Memory B cell (primary cell): Measurements from ENCODE around the gene AAMDC.
"Not testable (repeated sequence)": the region's sequence is repeated elsewhere in the genome, so short reads cannot be mapped to it uniquely, and the experiment has no call there.

Source experiments
- ATAC-seq: fragments of 150-1000 bp; cut with Tn5 transposase; 2 replicates; pipeline ENCODE4 v1.10.0; 2021; ENCODE audit warnings: low read depth, mild to moderate bottlenecking, moderate library complexity
- DNase-seq, 2 donors: peaks; one replicate each; pipeline ENCODE4 v3.0.0; 2022; ENCODE audit warnings: low spot score in 2 of 2
- H3K27ac Mint-ChIP-seq: one replicate; pipeline ENCODE4 v1.8.0; 2022; ENCODE audit warnings: mild to moderate bottlenecking, moderate library complexity, mixed read lengths
- H3K27me3 Mint-ChIP-seq: one replicate; pipeline ENCODE4 v1.8.0; 2022; ENCODE audit warnings: mixed read lengths
- H3K36me3 Mint-ChIP-seq: one replicate; pipeline ENCODE4 v1.8.0; 2022; ENCODE audit warnings: mild to moderate bottlenecking, mixed read lengths
- H3K4me1 Mint-ChIP-seq: one replicate; pipeline ENCODE4 v1.8.0; 2022; ENCODE audit warnings: mixed read lengths
- H3K4me3 Mint-ChIP-seq: one replicate; pipeline ENCODE4 v1.8.0; 2022; ENCODE audit warnings: mild to moderate bottlenecking, moderate library complexity, mixed read lengths
- H3K9me3 Mint-ChIP-seq: one replicate; pipeline ENCODE4 v1.8.0; 2022; ENCODE audit warnings: mixed read lengths

Gene AAMDC

GRCh38 chr11:77914307-77914791, 93.4 kb downstream of the AAMDC start:
- ATAC-seq, H3K4me1 Mint-ChIP-seq, H3K27ac Mint-ChIP-seq, H3K27me3 Mint-ChIP-seq, H3K9me3 Mint-ChIP-seq, DNase-seq, H3K4me3 Mint-ChIP-seq: not testable (repeated sequence)
- peaks cover 25% of the 10 kb centered on the region for H3K36me3 Mint-ChIP-seq

DNA sequence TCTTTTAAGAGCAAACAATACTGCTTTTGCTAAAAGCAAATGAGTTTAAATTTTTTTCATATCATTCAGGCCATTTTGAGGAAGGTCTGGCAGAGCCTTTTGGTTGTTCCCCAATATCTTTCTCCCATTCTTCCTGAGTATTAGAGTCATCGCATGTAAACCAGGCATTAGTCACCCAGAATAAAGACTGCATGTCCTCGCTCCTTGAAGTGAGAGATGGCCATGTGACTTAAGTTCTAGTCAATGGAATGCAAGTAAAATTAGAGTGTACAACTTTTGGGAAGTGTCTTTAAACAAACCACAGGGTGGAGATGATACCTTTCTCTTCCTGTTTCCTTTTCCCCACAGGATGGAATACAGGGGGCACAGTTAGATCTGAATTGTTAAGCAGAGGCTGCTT, 96.8 kb downstream of the AAMDC start:
- DNase-seq, H3K9me3 Mint-ChIP-seq, H3K4me3 Mint-ChIP-seq, H3K27me3 Mint-ChIP-seq, ATAC-seq, H3K4me1 Mint-ChIP-seq, H3K27ac Mint-ChIP-seq: not testable (repeated sequence)
- peaks cover 19% of the 10 kb centered on the region for H3K36me3 Mint-ChIP-seq
